ENCODE results near the gene AMZ2. TPM values are rescaled to one million over a fixed set of nuclear protein-coding genes. Genes with fewer than 3 reads are reported as not detected.
"Not testable (repeated sequence)": the region's sequence is repeated elsewhere in the genome, so short reads cannot be mapped to it uniquely, and the experiment has no call there.

AMZ2 gene
- total RNA-seq, 2 experiments from 2014 or later, result 119 to 150 TPM

DNA sequence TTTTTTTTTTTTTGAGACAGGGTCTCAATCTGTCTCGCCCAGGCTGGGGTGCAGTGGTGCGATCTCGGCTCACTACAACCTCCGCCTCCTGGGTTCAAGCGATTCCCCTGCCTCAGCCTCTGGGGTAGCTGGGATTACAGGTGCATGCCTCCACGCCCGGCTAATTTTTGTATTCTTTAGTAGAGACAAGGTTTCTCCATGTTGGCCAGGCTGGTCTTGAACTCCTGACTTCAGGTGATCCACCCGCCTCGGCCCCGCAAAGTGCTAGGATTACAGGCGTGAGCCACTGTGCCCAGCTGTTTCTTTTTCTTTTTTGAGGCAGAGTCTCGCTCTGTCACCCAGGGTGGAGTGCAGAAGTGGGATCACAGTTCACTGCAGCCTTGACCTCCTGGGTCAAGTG is 27.1 kb upstream of the AMZ2 start:
- H3K36me3 Mint-ChIP-seq (ENCODE audit: low read depth); H3K27me3 Mint-ChIP-seq; H3K4me3 Mint-ChIP-seq; H3K27ac Mint-ChIP-seq; DNase-seq; ATAC-seq; CTCF ChIA-PET; POLR2A ChIA-PET; intact Hi-C loops (cut with DNase I, micrococcal nuclease); H3K9me3 Mint-ChIP-seq (ENCODE audit: low read depth): not testable (repeated sequence)
- peaks cover 13% of the 10 kb centered on the region for H3K4me1 Mint-ChIP-seq

DNA sequence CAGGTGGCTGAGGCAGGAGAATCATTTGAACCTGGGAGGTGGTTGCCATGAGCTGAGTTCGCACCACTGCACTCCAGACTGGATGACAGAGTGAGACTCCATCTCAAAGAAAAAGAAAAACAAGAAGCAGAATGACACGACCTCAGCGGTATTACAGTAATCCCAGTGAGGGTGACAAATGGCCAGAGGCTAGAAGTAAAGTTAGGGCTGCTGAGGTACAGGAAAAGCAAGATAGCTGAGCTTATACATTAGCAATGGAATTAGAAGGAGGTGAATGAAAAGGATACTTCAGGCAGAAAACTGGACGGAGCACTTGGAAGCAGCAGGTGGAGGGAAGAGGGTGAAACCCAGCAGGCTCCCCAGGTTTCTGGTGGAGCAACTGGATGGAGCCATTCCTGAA is 26.1 kb upstream of the AMZ2 start:
- intact Hi-C loops (cut with DNase I, micrococcal nuclease), result no loop called here
- POLR2A ChIA-PET, result interaction anchor here (0.6 kb wide), 1 partner anchor 15 kb away, joined by 3 read pairs; no protein-coding TSS in a partner anchor
- H3K4me3 Mint-ChIP-seq, result no peak overlapping the region
- peaks cover 11% of the 10 kb centered on the region for H3K4me1 Mint-ChIP-seq
- no peak overlapping the region for H3K27ac Mint-ChIP-seq
- peaks cover 7% of the 10 kb centered on the region for H3K36me3 Mint-ChIP-seq (ENCODE audit: low read depth)
- H3K9me3 Mint-ChIP-seq (ENCODE audit: low read depth), result no peaks in the 10 kb centered on the region
- H3K27me3 Mint-ChIP-seq, result no peaks in the 10 kb centered on the region
- DNase-seq (no peak), ATAC-seq (no peak)
- CTCF ChIA-PET, result no interaction called here

DNA sequence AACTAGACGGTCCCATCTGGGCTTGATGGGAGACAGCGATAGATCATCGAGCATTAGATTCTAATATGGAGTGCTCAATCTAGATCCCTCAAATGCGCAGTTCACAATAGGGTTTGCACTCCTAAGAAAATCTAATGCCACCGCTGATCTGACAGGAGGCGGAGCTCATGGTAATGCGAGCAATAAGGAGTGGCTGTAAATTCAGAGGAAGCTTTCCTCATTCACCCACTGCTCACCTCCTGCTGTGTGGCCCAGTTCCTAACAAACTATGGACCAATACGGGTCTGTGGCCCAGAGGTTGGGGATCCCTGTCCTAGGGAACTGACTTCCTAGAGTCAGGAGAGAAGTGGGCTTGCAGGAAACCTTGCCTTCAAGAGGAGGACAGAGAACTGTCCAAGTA is 25.2 kb upstream of the AMZ2 start:
- no peak for ATAC-seq
- CTCF ChIA-PET, result interaction anchor here (0.5 kb wide), 1 partner anchor 254 kb away, joined by 3 read pairs; no protein-coding TSS in a partner anchor
- POLR2A ChIA-PET, result no interaction called here

DNA sequence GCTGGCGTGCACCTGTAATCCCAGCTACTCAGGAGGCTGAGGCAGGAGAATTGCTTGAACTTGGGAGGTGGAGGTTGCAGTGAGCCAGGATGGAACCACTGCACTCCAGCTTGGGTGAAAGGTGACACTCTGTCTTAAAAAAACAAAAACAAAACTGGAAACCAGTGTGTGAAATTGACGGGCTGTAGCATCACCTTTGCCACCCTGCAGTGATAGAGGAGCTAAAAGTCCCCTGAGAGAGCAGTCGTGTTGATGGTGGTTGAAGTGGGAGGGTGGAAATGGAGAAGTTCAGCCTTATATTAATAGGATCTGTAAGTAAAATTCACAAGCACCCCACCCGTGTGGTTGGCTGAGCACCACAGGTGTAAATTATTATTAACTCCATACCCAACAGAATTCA is 22.8 kb upstream of the AMZ2 start:
- H3K9me3 Mint-ChIP-seq (ENCODE audit: low read depth); H3K27me3 Mint-ChIP-seq; ATAC-seq; DNase-seq; H3K36me3 Mint-ChIP-seq (ENCODE audit: low read depth); intact Hi-C loops (cut with DNase I, micrococcal nuclease); H3K27ac Mint-ChIP-seq; H3K4me3 Mint-ChIP-seq: not testable (repeated sequence)
- ChIA-PET POLR2A (interaction anchor here (0.7 kb wide), 1 partner anchor 22 kb away, joined by 4 read pairs; no protein-coding TSS in a partner anchor), CTCF (interaction anchor here (0.7 to 1.4 kb wide), 4 partner anchors 8 to 38 kb away, joined by 3 to 6 read pairs (median 4); no protein-coding TSS in a partner anchor)
- peaks cover 28% of the 10 kb centered on the region for H3K4me1 Mint-ChIP-seq

More for the DNA sequence above, 25.2 kb upstream of the AMZ2 start:
- no peak overlapping the region for H3K4me3 Mint-ChIP-seq
- intact Hi-C loops (cut with DNase I, micrococcal nuclease), result no loop called here
- peaks cover 13% of the 10 kb centered on the region for H3K4me1 Mint-ChIP-seq
- DNase-seq, result no peak
- peak overlapping the region; percentile 67 for H3K27ac Mint-ChIP-seq
- H3K27me3 Mint-ChIP-seq, result no peaks in the 10 kb centered on the region
- H3K9me3 Mint-ChIP-seq (ENCODE audit: low read depth), result no peaks in the 10 kb centered on the region
- H3K36me3 Mint-ChIP-seq (ENCODE audit: low read depth), result peaks cover 7% of the 10 kb centered on the region

DNA sequence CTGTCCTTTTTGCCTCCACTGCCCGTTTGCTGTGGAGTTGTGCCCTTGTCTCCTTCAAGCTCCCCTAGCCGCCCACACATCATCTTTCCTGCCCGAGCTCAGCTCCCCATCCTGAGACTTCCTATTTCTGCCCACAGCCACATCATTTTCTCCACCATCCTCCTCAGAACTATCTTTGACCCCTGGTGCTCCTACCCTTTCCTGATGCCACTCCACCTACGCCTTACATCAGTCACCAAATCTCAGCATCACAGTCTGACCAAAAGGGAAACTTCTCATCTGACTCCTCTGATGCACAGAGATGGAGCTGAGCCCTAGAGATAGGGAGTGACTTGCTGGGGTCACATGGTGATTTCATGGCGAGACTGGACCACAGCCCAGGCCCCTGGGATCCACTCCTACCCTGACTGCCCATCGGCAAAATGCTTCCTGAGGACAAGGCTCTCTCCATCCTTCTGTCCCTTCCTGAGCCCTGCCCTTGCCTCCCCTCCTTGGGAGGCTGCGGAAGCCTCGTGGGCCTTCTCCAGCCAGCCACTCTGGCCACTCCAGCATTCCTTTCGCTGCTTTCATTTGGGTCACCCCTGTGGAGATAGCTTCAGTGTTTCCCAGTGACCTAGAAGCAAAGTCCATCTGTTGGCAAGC is 19.7 kb upstream of the AMZ2 start:
- H3K27ac Mint-ChIP-seq, result peak overlapping the region; percentile 77
- H3K4me3 Mint-ChIP-seq; intact Hi-C loops (cut with DNase I, micrococcal nuclease); H3K36me3 Mint-ChIP-seq (ENCODE audit: low read depth); H3K27me3 Mint-ChIP-seq; H3K9me3 Mint-ChIP-seq (ENCODE audit: low read depth): not testable (repeated sequence)
- POLR2A ChIA-PET, result interaction anchor here (0.6 kb wide), 1 partner anchor 1176 kb away, joined by 3 read pairs; no protein-coding TSS in a partner anchor
- H3K4me1 Mint-ChIP-seq, result peaks cover 31% of the 10 kb centered on the region
- CTCF ChIA-PET, result interaction anchor here (1.0 kb wide), 1 partner anchor 23 kb away, joined by 3 read pairs; no protein-coding TSS in a partner anchor
- DNase-seq, result peak; percentile 64
- peak; percentile 90 for ATAC-seq

DNA sequence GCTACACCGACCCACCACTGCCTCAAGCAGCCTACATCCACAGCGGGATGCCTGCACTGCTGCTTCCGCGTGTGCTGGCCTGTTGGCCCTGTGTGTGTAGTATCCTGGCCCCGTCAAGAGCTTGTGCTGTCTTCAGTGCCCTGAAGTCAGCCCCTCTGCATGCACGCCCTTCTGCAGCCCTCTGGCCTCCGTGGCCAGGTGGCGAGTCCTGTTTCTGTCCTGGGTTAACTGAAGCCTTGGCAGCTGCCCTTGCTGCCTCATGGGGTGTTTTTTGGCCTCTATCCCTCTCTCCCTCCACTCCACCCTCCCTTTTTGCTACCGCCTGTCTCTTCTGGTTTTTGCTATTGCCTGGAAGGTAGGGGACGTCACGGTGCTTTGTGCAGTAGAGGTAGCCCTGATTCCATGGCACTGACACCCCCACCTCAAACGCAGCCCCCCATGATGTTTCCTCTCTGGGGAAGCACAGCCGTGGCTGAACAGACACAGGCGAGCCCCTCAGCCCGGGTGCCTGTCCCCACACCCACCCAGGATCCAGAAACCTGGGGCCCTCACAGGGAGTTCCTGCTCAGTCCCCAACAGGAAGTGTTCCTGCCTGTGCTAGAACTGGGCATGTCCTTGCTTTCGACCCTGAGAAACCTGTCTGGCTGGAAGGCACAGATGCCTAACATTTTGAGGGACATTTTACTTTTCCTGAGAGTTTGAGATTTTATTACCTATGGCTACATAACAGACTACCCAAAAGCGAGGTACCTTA is 18.8 kb upstream of the AMZ2 start:
- POLR2A ChIA-PET, result no interaction called here
- no peak for ATAC-seq
- H3K4me3 Mint-ChIP-seq, result no peak overlapping the region

DNA sequence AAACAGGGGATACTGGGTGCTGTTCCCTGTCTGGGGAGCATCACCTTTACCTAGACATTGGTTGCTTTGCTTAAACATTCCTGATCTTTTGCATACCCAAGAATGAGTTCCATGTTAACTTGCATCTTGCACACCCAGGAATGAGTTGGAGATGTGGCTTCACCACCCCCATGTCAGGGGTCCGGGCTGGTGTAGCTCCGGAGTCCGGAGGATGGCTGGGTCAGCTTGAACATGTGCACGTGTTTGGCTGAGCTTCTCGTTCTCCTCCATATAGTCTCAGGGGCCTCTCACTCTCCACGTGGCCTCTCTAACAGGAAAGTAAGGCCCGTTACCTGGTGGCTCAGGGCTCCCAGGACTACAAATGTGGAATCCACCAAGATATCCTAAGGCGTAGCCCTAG is 18.2 kb upstream of the AMZ2 start:
- no peaks in the 10 kb centered on the region for H3K9me3 Mint-ChIP-seq (ENCODE audit: low read depth)
- no peaks in the 10 kb centered on the region for H3K27me3 Mint-ChIP-seq
- peaks cover 34% of the 10 kb centered on the region for H3K4me1 Mint-ChIP-seq
- intact Hi-C loops (cut with DNase I, micrococcal nuclease), result no loop called here
- ChIA-PET POLR2A (no interaction called here), CTCF (interaction anchor here (0.8 kb wide), 1 partner anchor 23 kb away, joined by 4 read pairs; no protein-coding TSS in a partner anchor)
- H3K4me3 Mint-ChIP-seq, result no peak overlapping the region
- H3K27ac Mint-ChIP-seq, result peak overlapping the region; percentile 77
- peaks cover 2% of the 10 kb centered on the region for H3K36me3 Mint-ChIP-seq (ENCODE audit: low read depth)
- DNase-seq (no peak), ATAC-seq (no peak)

More for the DNA sequence above, 18.8 kb upstream of the AMZ2 start:
- Mint-ChIP-seq H3K4me1 (peaks cover 31% of the 10 kb centered on the region), H3K27ac (peak overlapping the region; percentile 77), H3K27me3 (no peaks in the 10 kb centered on the region), H3K36me3 (ENCODE audit: low read depth) (peaks cover 2% of the 10 kb centered on the region), H3K9me3 (ENCODE audit: low read depth) (no peaks in the 10 kb centered on the region)
- no peak for DNase-seq
- CTCF ChIA-PET, result no interaction called here
- intact Hi-C loops (cut with DNase I, micrococcal nuclease), result no loop called here

DNA sequence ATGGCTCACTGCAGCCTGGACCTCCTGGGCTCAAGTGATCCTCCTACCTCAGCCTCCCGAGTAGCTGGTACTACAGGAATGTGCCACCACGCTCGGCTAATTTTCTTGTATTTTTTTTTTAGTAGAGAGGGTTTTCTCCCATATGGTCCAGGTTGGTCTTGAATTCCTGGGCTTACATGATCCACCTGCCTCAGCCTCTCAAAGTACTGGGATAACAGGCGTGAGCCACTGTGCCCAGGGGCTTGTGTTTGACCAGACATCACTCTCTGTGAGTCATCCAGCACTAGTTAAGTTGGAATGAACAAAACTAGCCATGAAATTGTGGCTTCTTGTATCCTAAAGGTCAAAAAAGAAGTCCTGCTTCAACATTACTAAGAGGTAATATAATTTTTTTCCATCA is 16.7 kb upstream of the AMZ2 start:
- intact Hi-C loops (cut with DNase I, micrococcal nuclease); POLR2A ChIA-PET; ATAC-seq; DNase-seq; H3K9me3 Mint-ChIP-seq (ENCODE audit: low read depth); CTCF ChIA-PET; H3K27ac Mint-ChIP-seq; H3K4me3 Mint-ChIP-seq; H3K36me3 Mint-ChIP-seq (ENCODE audit: low read depth); H3K27me3 Mint-ChIP-seq: not testable (repeated sequence)
- peaks cover 40% of the 10 kb centered on the region for H3K4me1 Mint-ChIP-seq

DNA sequence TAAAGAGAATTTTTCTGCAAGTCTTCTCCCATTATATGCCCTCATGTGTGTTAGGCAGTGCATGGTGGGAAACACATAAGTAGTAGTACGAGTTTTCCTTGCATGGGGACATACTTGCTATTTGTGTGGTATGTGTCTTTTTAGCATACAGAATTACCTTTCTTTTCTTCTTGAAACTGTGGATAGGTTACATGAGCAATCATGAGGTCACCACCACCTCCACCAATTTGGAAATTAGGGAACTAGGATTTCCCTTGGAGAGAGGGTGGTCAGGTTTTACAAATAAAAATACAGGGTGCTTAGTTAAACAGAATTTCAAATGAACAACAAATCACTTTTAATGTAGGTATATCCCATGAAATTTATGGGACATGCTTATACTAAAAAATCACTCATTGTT is 16.3 kb upstream of the AMZ2 start:
- intact Hi-C loops (cut with DNase I, micrococcal nuclease), result no loop called here
- Mint-ChIP-seq H3K27ac (no peak overlapping the region), H3K4me3 (no peak overlapping the region), H3K36me3 (ENCODE audit: low read depth) (peaks cover 2% of the 10 kb centered on the region), H3K27me3 (no peaks in the 10 kb centered on the region), H3K4me1 (peaks cover 40% of the 10 kb centered on the region), H3K9me3 (ENCODE audit: low read depth) (no peaks in the 10 kb centered on the region)
- ATAC-seq (no peak), DNase-seq (no peak)
- POLR2A ChIA-PET, result no interaction called here
- CTCF ChIA-PET, result no interaction called here

DNA sequence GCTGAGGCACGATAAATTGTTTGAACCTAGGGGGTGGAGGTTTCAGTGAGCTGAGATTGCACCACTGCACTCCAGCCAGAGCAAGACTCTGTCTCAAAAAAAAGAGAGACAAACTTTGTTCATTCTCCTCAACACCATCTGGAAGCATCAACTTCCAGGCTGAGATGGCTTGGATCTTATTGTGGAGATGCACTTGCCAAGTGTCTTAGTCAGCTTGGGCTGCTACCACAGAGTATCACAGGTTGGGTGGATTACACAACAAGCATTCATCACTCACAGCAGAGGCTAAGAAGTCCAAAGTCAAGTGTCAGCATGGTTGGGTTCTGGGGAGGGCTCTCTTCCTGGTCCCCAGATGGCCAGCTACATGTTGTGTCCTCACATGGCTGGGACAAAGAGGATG is 15.1 kb upstream of the AMZ2 start:
- H3K27ac Mint-ChIP-seq; intact Hi-C loops (cut with DNase I, micrococcal nuclease): not testable (repeated sequence)

DNA sequence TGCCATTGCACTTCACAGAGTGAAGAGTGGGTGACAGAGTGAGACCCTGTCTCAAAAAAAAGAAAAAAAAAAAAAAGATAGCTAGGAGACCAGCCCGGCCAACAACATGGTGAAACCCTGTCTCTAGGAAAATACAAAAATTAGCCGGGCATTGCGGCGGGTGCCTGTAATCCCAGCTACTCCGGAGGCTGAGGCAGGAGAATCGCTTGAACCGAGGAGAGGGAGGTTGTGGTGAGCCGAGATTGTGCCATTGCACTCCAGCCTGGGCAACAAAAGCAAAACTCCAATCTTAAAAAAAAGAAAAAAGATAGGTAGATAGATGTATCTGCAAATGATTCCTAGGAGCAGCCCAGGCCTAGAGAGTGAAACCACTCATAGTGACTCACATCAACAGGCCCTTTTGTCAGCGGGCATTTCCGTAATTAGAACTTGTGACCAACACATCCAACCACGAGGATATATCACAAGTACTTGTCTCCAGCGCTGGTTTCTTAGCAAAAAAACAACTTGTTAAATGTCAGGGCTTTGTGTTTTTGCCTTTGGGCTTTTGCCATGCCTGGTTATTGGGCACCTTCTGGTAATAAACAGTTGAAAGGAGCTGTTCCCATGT is 13.0 kb upstream of the AMZ2 start:
- H3K27me3 Mint-ChIP-seq; H3K36me3 Mint-ChIP-seq (ENCODE audit: low read depth); H3K4me3 Mint-ChIP-seq; intact Hi-C loops (cut with DNase I, micrococcal nuclease); H3K9me3 Mint-ChIP-seq (ENCODE audit: low read depth): not testable (repeated sequence)
- H3K27ac Mint-ChIP-seq, result peak overlapping the region; percentile 67
- CTCF ChIA-PET, result interaction anchor here (2.0 kb wide), 1 partner anchor 10 kb away, joined by 6 read pairs; no protein-coding TSS in a partner anchor
- peaks cover 52% of the 10 kb centered on the region for H3K4me1 Mint-ChIP-seq
- POLR2A ChIA-PET, result interaction anchor here (0.6 kb wide), 2 partner anchors 70 to 188 kb away, joined by 4 to 6 read pairs; no protein-coding TSS in a partner anchor
- peak; percentile 39 for DNase-seq
- peak; percentile 33 for ATAC-seq

More for the DNA sequence above, 15.1 kb upstream of the AMZ2 start:
- H3K4me3 Mint-ChIP-seq; H3K27me3 Mint-ChIP-seq; H3K9me3 Mint-ChIP-seq (ENCODE audit: low read depth); ATAC-seq; H3K36me3 Mint-ChIP-seq (ENCODE audit: low read depth); DNase-seq: not testable (repeated sequence)
- H3K4me1 Mint-ChIP-seq, result peaks cover 47% of the 10 kb centered on the region
- POLR2A ChIA-PET, result interaction anchor here (0.7 kb wide), 1 partner anchor 49 kb away, joined by 3 read pairs; no protein-coding TSS in a partner anchor
- CTCF ChIA-PET, result interaction anchor here (0.7 to 2.0 kb wide), 2 partner anchors 8 to 234 kb away, joined by 3 to 6 read pairs; no protein-coding TSS in a partner anchor

Data from activated CD4-positive, alpha-beta T cell treated with anti-CD3 and anti-CD28 coated beads for 36 hours (primary cell).